GM12865 (cell line): ENCODE data around the gene TMEM44.

Source experiments
- DNase-seq: peaks from one replicate; pipeline ENCODE4 v3.0.0; 2010; ENCODE audit warnings: low read depth
- H3K4me3 ChIP-seq: 2 replicates; pipeline ENCODE4 v1.5.1; 2011; ENCODE audit warnings: mild to moderate bottlenecking, low read depth, low read length, control low read depth
- CTCF ChIP-seq: IDR thresholded peaks from 2 replicates; pipeline ENCODE4 v1.5.1; 2011; ENCODE audit warnings: low read length, control low read depth, low read depth, inconsistent platforms; ENCODE audit not compliant: insufficient read depth; ENCODE audit errors: missing control alignments

Gene TMEM44

GRCh38 chr3:194540274-194540905 is 92.8 kb downstream of the TMEM44 start:
- H3K4me3 ChIP-seq: no peak overlapping the region
- no peak for TF ChIP-seq CTCF
- DNase-seq: no peak

- no peak for TF ChIP-seq CTCF
- no peak for DNase-seq
- H3K4me3 ChIP-seq: no peak overlapping the region
These were observed 93.7 kb downstream of the TMEM44 start for GRCh38 chr3:194539498-194539897.

GRCh38 chr3:194537732-194538247 is 95.4 kb downstream of the TMEM44 start:
- TF ChIP-seq CTCF: no peak
- no peak overlapping the region for H3K4me3 ChIP-seq
- no peak for DNase-seq
